Measurements from ENCODE around the gene GPER1.

Gene GPER1

DNA sequence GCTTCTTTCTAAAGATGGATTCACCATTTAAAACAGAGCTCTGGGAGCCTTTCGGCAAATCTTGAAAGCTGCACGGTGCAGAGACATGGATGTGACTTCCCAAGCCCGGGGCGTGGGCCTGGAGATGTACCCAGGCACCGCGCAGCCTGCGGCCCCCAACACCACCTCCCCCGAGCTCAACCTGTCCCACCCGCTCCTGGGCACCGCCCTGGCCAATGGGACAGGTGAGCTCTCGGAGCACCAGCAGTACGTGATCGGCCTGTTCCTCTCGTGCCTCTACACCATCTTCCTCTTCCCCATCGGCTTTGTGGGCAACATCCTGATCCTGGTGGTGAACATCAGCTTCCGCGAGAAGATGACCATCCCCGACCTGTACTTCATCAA lies 3.7 kb downstream of the GPER1 start:
- no peak for DNase-seq

- DNase-seq: no peak
Observed at GRCh38 chr7:1092161-1092632, 4.3 kb downstream of the GPER1 start.

DNA sequence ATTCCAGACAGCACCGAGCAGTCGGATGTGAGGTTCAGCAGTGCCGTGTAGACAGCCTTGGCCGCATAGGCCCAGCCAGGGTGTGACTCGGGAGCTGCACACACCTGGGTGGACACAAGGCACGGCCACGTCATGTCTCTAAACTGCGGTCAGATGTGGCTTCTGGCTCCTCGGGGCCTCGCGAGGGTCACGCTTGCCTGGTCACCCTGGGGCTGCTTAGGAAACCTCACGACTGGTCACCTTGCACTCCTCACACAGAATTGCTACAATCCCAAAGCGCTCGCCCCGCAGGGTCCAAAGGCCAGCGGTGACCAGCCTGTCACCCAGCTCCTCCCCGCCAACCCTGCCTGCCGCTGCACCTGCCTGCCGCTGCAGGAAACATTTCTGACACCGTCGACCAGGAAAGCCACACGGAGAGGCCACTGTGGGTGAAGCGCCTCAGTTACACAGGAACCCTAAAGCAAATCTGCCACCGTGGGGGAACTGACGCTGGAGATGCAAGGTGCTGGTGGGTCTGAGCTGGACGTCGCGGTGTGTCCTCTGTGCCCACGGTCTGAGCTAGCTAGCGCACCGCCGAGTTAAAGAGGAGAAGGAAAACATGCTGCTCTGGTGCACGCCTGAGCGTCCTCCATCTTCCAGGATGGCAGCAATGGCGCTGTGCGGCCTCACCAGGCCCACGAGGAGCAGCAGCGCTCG lies 5.0 kb downstream of the GPER1 start:
- DNase-seq: no peak

DNA sequence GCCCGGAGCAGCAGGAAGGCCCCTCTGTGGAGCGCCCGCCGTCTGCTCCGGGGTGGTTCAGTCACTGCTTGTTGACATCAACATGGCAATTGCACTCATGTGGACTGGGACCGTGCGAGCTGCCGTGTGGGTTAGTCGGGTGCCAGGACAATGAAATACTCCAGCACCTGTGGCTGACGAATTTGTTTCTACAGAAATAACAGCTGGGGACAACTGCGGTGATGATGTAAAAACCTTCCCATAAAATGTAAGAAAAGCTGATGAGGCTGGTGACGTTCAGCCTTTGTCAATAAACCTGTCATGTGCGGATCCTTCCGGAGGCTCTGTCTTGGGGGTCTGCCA lies 5.6 kb downstream of the GPER1 start:
- DNase-seq: no peak

DNA sequence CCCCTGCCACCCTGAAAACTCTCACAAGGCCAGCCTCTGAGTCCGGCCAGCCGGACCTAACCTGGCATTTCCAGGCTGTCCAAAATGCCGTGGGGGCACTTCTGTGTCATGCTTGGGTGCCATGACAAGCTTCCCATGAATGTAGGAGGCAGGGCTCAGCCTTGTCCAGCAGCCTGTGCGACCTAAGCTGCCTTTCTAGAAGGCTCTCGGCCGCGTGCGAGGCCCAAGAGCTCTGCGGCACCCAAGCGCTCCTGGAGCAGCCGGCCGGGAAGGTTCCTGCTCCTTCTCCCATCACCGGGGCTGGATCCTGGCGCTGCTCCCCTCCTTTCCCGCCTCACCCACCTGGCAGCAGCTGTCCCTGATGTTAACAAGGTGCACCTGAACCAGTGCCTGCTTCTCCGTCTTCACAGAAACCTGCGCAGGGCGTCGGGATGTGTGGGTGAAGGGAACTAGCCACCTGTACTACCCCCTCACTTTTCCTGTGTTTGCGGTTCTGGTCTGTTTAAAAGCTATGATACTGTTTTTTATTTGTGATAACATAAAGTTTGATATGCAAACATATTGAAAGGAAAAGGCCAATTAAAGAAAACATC lies 6.1 kb downstream of the GPER1 start:
- no peak for DNase-seq

DNA sequence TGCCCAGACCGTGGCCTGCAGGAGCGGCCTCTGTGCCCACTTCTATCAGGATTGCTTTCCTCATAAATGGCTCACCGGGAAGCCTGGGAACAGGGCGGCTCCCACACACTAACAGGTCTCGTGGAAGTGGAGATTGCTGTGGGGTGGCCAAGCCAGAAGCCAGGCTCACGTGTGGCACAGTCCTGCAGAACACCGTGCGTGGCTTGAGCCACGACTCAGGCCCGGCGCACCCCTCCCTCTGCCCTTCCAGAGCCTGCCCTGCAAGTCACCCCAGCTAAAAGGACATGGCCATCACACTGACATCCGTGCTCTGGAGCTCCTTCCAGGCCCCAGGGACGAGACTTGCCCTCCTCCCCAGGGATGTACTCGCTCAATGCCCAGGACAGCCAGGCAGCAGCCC lies 7.0 kb downstream of the GPER1 start:
- no peak for DNase-seq

GRCh38 chr7:1095621-1096155 lies 7.8 kb downstream of the GPER1 start:
- DNase-seq: no peak

DNA sequence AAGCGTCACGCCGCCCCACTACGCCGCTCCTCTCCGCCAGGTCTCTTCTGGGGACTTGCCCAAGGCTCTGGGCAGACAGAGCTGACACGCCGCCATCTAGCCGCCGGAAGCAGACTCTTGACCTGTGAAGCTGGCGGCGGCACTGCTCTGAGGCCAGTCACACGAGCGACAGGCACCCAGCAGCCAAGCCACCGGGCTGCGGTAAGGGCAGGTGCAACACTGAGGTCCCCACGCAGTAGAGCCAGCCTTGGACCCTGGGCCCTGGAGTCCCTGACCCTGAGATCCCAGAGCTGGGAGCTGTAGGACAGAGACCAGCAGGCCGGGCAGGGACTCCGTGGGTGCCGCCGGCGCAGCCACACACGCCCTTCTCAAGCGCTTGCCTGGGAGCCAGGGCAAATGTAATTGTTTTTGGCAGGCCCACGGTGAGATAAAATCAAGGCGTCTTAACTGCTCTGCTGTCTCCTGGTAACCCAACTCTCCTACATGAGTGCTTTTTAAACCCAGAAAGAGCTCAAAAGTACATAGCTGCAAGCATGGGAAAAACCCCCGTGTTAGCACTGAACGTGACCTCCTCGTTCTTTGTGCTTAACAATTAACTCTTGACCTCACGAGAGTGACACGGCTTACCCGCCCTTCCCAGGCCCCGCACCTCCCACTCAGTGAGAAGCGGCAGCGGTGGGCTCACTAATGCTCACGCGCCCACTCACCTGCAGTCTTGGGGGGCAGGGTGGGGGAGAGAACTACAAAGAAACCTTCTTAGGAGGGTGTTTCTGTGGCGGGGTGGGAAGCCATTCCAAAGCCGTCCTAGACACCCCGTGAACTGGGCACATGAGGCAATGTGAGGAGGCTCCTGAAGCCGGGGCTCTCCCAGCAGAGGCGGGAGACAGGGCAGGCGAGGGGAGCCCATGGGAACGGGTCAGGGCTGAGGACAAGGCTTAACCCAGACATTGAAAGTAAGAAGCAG lies 8.5 kb downstream of the GPER1 start:
- DNase-seq: no peak

DNA sequence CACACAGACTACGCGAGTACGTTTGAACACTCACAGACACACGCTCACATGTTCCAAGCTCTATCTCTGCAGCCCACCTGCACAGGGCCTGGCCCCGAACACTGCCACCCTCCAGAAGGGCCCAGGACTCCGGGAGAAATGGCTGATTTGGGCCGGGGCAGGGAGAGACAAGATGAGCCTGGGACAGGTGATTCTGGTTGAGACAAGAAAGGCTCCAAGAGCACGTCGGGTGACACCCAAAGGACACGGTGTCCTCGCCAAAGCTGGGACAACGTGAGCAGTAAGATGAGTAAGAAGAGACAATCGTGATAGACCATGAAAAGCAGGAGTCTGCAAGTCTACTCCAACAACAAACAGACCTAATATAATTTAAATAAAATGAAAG lies 9.2 kb downstream of the GPER1 start:
- no peak for DNase-seq

GRCh38 chr7:1098243-1099153 lies 10.6 kb downstream of the GPER1 start:
- DNase-seq: no peak

GRCh38 chr7:1099154-1099542 lies 11.2 kb downstream of the GPER1 start:
- DNase-seq: no peak

GRCh38 chr7:1099637-1100036 lies 11.7 kb downstream of the GPER1 start:
- no peak for DNase-seq

DNA sequence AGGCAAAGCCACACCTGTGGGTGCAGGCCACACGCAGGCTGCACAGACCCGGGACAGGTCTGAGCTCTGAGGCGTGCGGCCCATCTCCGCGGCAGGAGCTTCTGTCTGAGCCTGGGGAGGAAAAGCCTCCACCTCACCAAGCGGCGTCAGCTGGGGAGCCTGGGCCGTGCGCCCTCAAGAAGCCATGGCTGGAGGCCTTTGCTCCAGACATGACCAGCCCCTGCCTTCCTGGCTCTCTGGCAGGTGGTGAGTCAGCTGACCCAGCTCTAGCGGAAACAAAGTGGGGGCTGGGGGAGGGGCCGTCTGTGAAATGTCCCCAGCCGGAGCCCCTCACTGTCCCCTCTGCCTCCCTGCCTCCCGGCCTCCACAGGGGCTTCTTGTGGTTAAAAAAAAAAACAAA lies 12.5 kb downstream of the GPER1 start:
- DNase-seq: no peak

DNA sequence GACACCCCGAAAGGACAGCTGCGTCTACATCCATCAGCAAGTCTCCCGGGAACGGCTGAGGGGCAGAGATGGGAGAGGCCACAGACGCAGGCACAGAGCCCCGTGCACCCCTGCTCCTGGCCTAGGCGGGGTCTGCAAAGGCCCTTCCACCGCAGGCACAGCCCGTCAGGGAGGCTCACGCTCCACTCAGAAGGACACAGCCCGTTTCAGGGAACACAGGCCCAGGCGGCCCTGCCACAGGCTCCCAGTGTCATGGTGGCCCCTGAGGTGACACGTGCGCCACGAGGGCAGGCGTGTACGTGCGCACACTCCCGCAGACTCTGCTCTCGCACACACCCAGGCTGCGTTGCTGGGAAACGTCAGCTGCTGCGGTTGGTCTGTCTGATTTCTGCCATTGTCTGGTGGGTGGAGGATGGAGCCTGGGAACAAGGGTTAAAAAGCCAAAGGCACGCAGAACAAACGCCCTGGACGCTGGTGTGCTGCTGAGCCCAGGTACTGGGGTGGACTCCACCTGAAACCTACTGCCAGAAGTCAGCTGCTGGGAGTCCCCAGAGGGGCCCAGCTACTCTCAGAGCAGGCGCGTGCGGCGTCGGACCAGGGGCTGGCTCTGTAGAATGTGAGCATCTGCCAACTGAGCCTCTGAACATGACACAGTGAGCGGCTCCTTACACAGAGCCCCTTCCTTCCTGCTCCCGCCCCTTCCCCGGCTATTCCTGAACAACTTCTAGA lies 13.1 kb downstream of the GPER1 start:
- DNase-seq: no peak

DNA sequence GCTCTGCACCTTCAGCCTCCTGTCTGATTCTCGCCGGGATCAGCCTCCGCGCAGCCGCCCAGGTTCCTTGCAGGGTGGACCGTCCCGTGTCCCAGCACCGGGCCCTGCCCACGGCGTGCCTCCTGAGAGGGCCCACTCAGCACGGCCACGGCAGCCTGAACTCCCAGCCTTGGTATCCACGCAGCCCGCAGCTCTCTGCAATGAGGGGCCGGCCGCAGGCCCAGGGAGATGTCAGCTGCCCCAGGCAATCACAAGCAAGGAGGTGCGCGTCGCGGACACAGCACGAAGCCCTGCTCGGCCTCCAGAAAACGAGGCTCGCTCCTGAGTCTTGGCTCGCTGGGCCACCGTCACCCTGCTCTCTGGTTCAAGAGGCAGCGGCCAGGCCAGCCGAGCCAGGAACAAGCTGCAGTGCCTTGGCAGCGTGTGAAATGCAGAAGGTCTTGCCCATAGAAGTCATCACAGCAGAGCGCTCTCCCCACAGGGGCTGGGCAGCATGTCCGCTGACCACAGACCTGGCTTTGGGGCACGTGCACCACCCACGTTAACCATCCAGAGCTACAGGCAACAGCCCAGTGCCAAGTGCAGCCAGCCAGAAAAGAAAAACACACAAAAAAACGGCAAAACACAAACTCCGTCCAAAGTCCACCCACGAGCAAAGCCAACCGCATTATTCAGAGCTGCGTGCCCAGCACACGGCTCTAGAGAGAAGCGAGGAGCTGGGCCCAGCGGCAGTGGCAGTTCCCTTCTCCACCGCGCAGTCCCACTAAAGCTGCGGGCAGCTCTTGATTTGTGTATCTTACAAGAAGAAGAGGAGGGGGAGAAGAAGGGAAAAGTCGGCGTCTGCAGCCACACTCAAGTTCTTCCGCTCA lies 13.9 kb downstream of the GPER1 start:
- DNase-seq: no peak

GRCh38 chr7:1103009-1103788 lies 15.3 kb downstream of the GPER1 start:
- peak; percentile 52 to 70 for DNase-seq

GRCh38 chr7:1103789-1104515 lies 16.0 kb downstream of the GPER1 start:
- no peak for DNase-seq

DNA sequence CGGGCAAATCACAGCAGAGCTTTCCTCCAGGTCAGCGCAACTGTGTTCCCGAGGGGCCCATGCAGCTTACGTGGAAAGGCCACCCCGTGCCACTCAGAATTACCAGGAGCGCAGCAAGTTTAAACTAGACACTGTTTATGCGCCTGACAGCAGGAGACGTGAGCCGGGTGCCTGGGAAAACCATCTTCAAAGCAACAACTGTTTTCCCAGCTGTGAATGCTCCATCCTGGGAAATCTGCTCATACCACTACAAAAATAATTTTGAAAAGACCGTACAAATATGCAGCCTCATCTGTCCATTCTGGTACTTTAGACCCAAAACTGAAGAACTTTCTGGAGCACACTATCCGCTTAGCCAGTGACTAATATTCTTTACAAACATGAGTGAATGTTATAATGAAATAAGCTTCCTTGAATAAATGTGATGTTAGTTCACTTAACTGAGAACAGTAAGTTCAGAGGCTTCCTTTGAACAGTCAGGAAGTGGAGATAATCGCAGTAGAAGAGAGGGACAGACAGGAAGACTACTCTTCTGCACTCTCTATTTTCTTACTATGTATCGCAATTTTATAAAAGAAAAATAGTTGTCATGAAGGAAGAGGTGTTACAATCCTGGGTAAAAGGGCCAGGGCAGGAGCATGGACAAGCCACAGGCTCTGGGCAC lies 16.7 kb downstream of the GPER1 start:
- no peak for DNase-seq

DNA sequence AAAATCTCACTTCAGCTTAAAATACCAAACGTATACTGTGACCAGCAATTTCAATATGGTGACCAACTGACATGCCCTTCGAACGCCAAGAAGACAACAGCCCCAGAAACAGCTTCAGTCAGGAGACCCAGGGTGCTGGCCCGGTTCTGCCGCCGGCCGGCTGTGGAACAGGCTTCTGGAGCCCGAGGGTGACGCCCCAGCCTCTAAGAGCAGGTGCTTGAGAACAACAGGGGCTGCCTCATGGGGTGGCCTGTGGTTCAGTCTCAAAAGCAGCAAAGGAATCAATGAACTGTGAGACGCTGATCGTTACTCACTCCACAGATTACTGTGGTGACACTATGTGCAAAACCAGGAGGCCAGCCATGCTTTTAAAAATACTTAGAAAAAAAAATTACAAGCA lies 17.3 kb downstream of the GPER1 start:
- DNase-seq: no peak
